WTC11 (cell line): ENCODE measurements around the gene MTCL1. TPM values are rescaled to one million over a fixed set of nuclear protein-coding genes. Genes with fewer than 3 reads are reported as not detected.

ENCODE experiments used
- AFF4 ChIP-seq: sonication (generic); formaldehyde crosslinking; IDR thresholded peaks from 2 replicates; pipeline ENCODE4 v1.8.1; 2023; ENCODE audit warnings: mild to moderate bottlenecking, missing genetic modification reagents, borderline replicate concordance
- E2F5 ChIP-seq: sonication (generic); formaldehyde crosslinking; IDR thresholded peaks from 2 replicates; pipeline ENCODE4 v1.8.1; 2022; ENCODE audit warnings: mild to moderate bottlenecking, moderate library complexity, missing genetic modification reagents
- FOXP1 ChIP-seq: sonication (generic); formaldehyde crosslinking; IDR thresholded peaks from 2 replicates; pipeline ENCODE4 v1.8.0; 2022; ENCODE audit warnings: missing genetic modification reagents, mild to moderate bottlenecking, moderate library complexity, borderline replicate concordance
- FOXP4 ChIP-seq: sonication (generic); formaldehyde crosslinking; IDR thresholded peaks from 2 replicates; pipeline ENCODE4 v1.8.0; 2022; ENCODE audit warnings: mild to moderate bottlenecking, missing genetic modification reagents
- KAT7 ChIP-seq: sonication (generic); formaldehyde crosslinking; IDR thresholded peaks from 2 replicates; pipeline ENCODE4 v1.8.1; 2023; ENCODE audit warnings: missing genetic modification reagents, mild to moderate bottlenecking, borderline replicate concordance
- PRDM15 ChIP-seq: sonication (generic); formaldehyde crosslinking; IDR thresholded peaks from 2 replicates; pipeline ENCODE4 v1.8.0; 2022; ENCODE audit warnings: missing genetic modification reagents
- PRRX2 ChIP-seq: fragments of 250-450 bp; sonication (Bioruptor Pico); IDR thresholded peaks from 2 replicates; pipeline ENCODE4 v1.8.0; 2021; ENCODE audit warnings: mild to moderate bottlenecking
- STAT6 ChIP-seq: sonication (generic); formaldehyde crosslinking; conservative IDR thresholded peaks from 2 replicates; pipeline ENCODE4 v1.8.1; 2023; ENCODE audit warnings: mild to moderate bottlenecking, low read depth, missing genetic modification reagents, moderate library complexity
- TEAD1 ChIP-seq: sonication (generic); formaldehyde crosslinking; IDR thresholded peaks from 2 replicates; pipeline ENCODE4 v1.8.0; 2022; ENCODE audit warnings: mild to moderate bottlenecking, missing genetic modification reagents
- ZMAT4 ChIP-seq: fragments of 250-450 bp; sonication (Bioruptor Pico); IDR thresholded peaks from 2 replicates; pipeline ENCODE4 v1.9.0; 2021; ENCODE audit warnings: mild to moderate bottlenecking
- ZNF423 ChIP-seq: fragments of 250-450 bp; sonication (Bioruptor Pico); IDR thresholded peaks from 2 replicates; pipeline ENCODE4 v2.1.2; 2022; ENCODE audit warnings: mild to moderate bottlenecking, moderate library complexity
- total RNA-seq: library from RNA; stranded (reverse); gene quantifications from 3 replicates; pipeline ENCODE4 v1.2.3, GENCODE V29; 2021

MTCL1 gene
- total RNA-seq, 1 experiment from 2014 or later = 64.3 TPM

- TF ChIP-seq PRDM15 = no peak
- no peak for TF ChIP-seq AFF4 (CRISPR knock-in tag)
- no peak for TF ChIP-seq ZMAT4
- TF ChIP-seq FOXP1 (CRISPR knock-in tag) = no peak
- TF ChIP-seq STAT6 (CRISPR knock-in tag) = no peak
- TF ChIP-seq E2F5 (CRISPR knock-in tag) = no peak
- no peak for TF ChIP-seq ZNF423 (CRISPR knock-in tag)
- TF ChIP-seq KAT7 (CRISPR knock-in tag) = no peak
- TF ChIP-seq PRRX2 (CRISPR knock-in tag) = no peak
- no peak for TF ChIP-seq FOXP4
- TF ChIP-seq TEAD1 (CRISPR knock-in tag) = no peak
Observed at GRCh38 chr18:8799596-8800441, 94.5 kb downstream of the MTCL1 start (continued).
